Measurements from ENCODE around the gene ANKRD55.

Gene ANKRD55

GRCh38 chr5:56072863-56073766 is 160.0 kb downstream of the ANKRD55 start:
- no peak for DNase-seq

- no peak for DNase-seq
Measured at GRCh38 chr5:56071470-56071869, 161.7 kb downstream of the ANKRD55 start.

GRCh38 chr5:56070851-56071465 is 162.2 kb downstream of the ANKRD55 start:
- DNase-seq: no peak

- no peak for DNase-seq
Measured at GRCh38 chr5:56069652-56070226, 163.4 kb downstream of the ANKRD55 start.

- no peak for DNase-seq
Measured at GRCh38 chr5:56066931-56067450, 166.1 kb downstream of the ANKRD55 start.

- DNase-seq: no peak
Measured at GRCh38 chr5:56064984-56065383, 168.1 kb downstream of the ANKRD55 start.

GRCh38 chr5:56060276-56061110 is 172.6 kb downstream of the ANKRD55 start:
- DNase-seq: no peak

GRCh38 chr5:56059854-56060253 is 173.3 kb downstream of the ANKRD55 start:
- DNase-seq: no peak

GRCh38 chr5:56056875-56057274 is 176.3 kb downstream of the ANKRD55 start:
- DNase-seq: no peak

GRCh38 chr5:56055859-56056258 is 177.3 kb downstream of the ANKRD55 start:
- DNase-seq: no peak

GRCh38 chr5:56055287-56055686 is 177.8 kb downstream of the ANKRD55 start:
- no peak for DNase-seq

- DNase-seq: no peak
Measured at GRCh38 chr5:56054666-56055065, 178.5 kb downstream of the ANKRD55 start.

GRCh38 chr5:56053363-56053762 is 179.8 kb downstream of the ANKRD55 start:
- DNase-seq: no peak

- DNase-seq: no peak
Measured at GRCh38 chr5:56052735-56053134, 180.4 kb downstream of the ANKRD55 start.

GRCh38 chr5:56050551-56051255 is 182.4 kb downstream of the ANKRD55 start:
- DNase-seq: no peak
